ENCODE data around the gene DEPDC4.
"Not testable (repeated sequence)": the region's sequence is repeated elsewhere in the genome, so short reads cannot be mapped to it uniquely, and the experiment has no call there.

Gene DEPDC4

GRCh38 chr12:100268835-100269564 is 2.1 kb upstream of the DEPDC4 start:
- H3K9ac ChIP-seq (ENCODE audit: low read length): peak overlapping the region; percentile 30
- H3K23ac ChIP-seq (ENCODE audit: low read length): no peak overlapping the region
- H2AK5ac ChIP-seq (ENCODE audit: low read length): no peak overlapping the region
- H3K36me3 ChIP-seq (ENCODE audit: control insufficient read depth, insufficient read depth, low read length): no peaks in the 10 kb centered on the region
- H4K8ac ChIP-seq (ENCODE audit: low read depth, low read length): no peak overlapping the region
- peaks cover 36% of the 10 kb centered on the region for H3K79me2 ChIP-seq (ENCODE audit: control insufficient read depth, insufficient read depth, low read length)
- no peak overlapping the region for H4K5ac ChIP-seq (ENCODE audit: low read length)
- H2BK15ac ChIP-seq (replicated peaks; ENCODE audit: low read depth): no peak overlapping the region
- H2BK5ac ChIP-seq (ENCODE audit: low read length): no peak overlapping the region
- H3K18ac ChIP-seq (ENCODE audit: low read length): no peak overlapping the region
- H3K4me1 ChIP-seq (ENCODE audit: control insufficient read depth, low read depth, low read length): no peaks in the 10 kb centered on the region
- no peak overlapping the region for H3K4me2 ChIP-seq (ENCODE audit: low read length)
- H3K4ac ChIP-seq (ENCODE audit: low read depth, low read length): no peak overlapping the region
- H3K79me1 ChIP-seq (ENCODE audit: low read length): peaks cover 8% of the 10 kb centered on the region
- H3K27me3 ChIP-seq (ENCODE audit: insufficient read depth, low read length, poor library complexity): no peaks in the 10 kb centered on the region
- no peak overlapping the region for H3K4me3 ChIP-seq (ENCODE audit: low read length)
- H2BK120ac ChIP-seq (ENCODE audit: low read depth, low read length): no peak overlapping the region
- peak overlapping the region; percentile 39 for H3K56ac ChIP-seq (ENCODE audit: low read length)
- no peak overlapping the region for H3K27ac ChIP-seq (ENCODE audit: low read depth, low read length)
- peak; percentile 12 for DNase-seq
- WGBS (ENCODE audit: extremely low coverage, insufficient coverage, low lambda C conversion rate): no CpG with 5 or more reads among the region's 5 CpGs

GRCh38 chr12:100267603-100268281 is 863 bp upstream of the DEPDC4 start:
- H3K79me2 ChIP-seq (ENCODE audit: control insufficient read depth, insufficient read depth, low read length): peaks cover 26% of the 10 kb centered on the region
- H3K27ac ChIP-seq (ENCODE audit: low read depth, low read length): peak overlapping the region; percentile 85
- WGBS (ENCODE audit: extremely low coverage, insufficient coverage, low lambda C conversion rate): no CpG with 5 or more reads among the region's 33 CpGs
- H2BK120ac ChIP-seq (ENCODE audit: low read depth, low read length): no peak overlapping the region
- H3K4me1 ChIP-seq (ENCODE audit: control insufficient read depth, low read depth, low read length): no peaks in the 10 kb centered on the region
- H3K56ac ChIP-seq (ENCODE audit: low read length): peak overlapping the region; percentile 94
- peak; percentile 39 for DNase-seq
- no peak overlapping the region for H2BK15ac ChIP-seq (replicated peaks; ENCODE audit: low read depth)
- peaks cover 8% of the 10 kb centered on the region for H3K79me1 ChIP-seq (ENCODE audit: low read length)
- H3K4me2 ChIP-seq (ENCODE audit: low read length): peak overlapping the region; percentile 45
- H4K5ac ChIP-seq (ENCODE audit: low read length): no peak overlapping the region
- no peak overlapping the region for H4K8ac ChIP-seq (ENCODE audit: low read depth, low read length)
- H3K4me3 ChIP-seq (ENCODE audit: low read length): peak overlapping the region; percentile 91
- H3K36me3 ChIP-seq (ENCODE audit: control insufficient read depth, insufficient read depth, low read length): no peaks in the 10 kb centered on the region
- H2AK5ac ChIP-seq (ENCODE audit: low read length): no peak overlapping the region
- H3K9ac ChIP-seq (ENCODE audit: low read length): peak overlapping the region; percentile 79
- no peak overlapping the region for H2BK5ac ChIP-seq (ENCODE audit: low read length)
- H3K27me3 ChIP-seq (ENCODE audit: insufficient read depth, low read length, poor library complexity): no peaks in the 10 kb centered on the region
- H3K4ac ChIP-seq (ENCODE audit: low read depth, low read length): peak overlapping the region; percentile 70
- peak overlapping the region; percentile 19 for H3K23ac ChIP-seq (ENCODE audit: low read length)
- peak overlapping the region; percentile 92 for H3K18ac ChIP-seq (ENCODE audit: low read length)

- H3K27ac ChIP-seq (ENCODE audit: low read depth, low read length): peak overlapping the region; percentile 69
These were observed 369 bp downstream of the DEPDC4 start for GRCh38 chr12:100266585-100266834.

GRCh38 chr12:100265732-100266584 is 921 bp downstream of the DEPDC4 start:
- Histone ChIP-seq H3K56ac (ENCODE audit: low read length) (peak overlapping the region; percentile 88), H3K36me3 (ENCODE audit: control insufficient read depth, insufficient read depth, low read length) (no peaks in the 10 kb centered on the region), H3K79me1 (ENCODE audit: low read length) (peaks cover 4% of the 10 kb centered on the region), H4K8ac (ENCODE audit: low read depth, low read length) (no peak overlapping the region), H2AK5ac (ENCODE audit: low read length) (no peak overlapping the region), H3K27me3 (ENCODE audit: insufficient read depth, low read length, poor library complexity) (no peaks in the 10 kb centered on the region), H3K4ac (ENCODE audit: low read depth, low read length) (no peak overlapping the region), H3K4me1 (ENCODE audit: control insufficient read depth, low read depth, low read length) (no peaks in the 10 kb centered on the region), H3K27ac (ENCODE audit: low read depth, low read length) (no peak overlapping the region), H3K79me2 (ENCODE audit: control insufficient read depth, insufficient read depth, low read length) (peaks cover 22% of the 10 kb centered on the region), H3K4me3 (ENCODE audit: low read length) (peak overlapping the region; percentile 6), H4K5ac (ENCODE audit: low read length) (peak overlapping the region; percentile 53), H3K4me2 (ENCODE audit: low read length) (peak overlapping the region; percentile 65), H2BK15ac (replicated peaks; ENCODE audit: low read depth) (no peak overlapping the region), H2BK120ac (ENCODE audit: low read depth, low read length) (no peak overlapping the region), H2BK5ac (ENCODE audit: low read length) (no peak overlapping the region), H3K18ac (ENCODE audit: low read length) (peak overlapping the region; percentile 88), H3K23ac (ENCODE audit: low read length) (no peak overlapping the region), H3K9ac (ENCODE audit: low read length) (peak overlapping the region; percentile 60)
- DNase-seq: no peak
- WGBS (ENCODE audit: extremely low coverage, insufficient coverage, low lambda C conversion rate): 100% methylated on average over 2 of the region's 11 CpGs

More at GRCh38 chr12:100266585-100266834, 369 bp downstream of the DEPDC4 start:
- Histone ChIP-seq H3K18ac (ENCODE audit: low read length) (peak overlapping the region; percentile 88), H3K79me2 (ENCODE audit: control insufficient read depth, insufficient read depth, low read length) (peaks cover 22% of the 10 kb centered on the region), H3K23ac (ENCODE audit: low read length) (no peak overlapping the region), H3K56ac (ENCODE audit: low read length) (peak overlapping the region; percentile 88), H2BK120ac (ENCODE audit: low read depth, low read length) (no peak overlapping the region), H2BK5ac (ENCODE audit: low read length) (no peak overlapping the region), H4K8ac (ENCODE audit: low read depth, low read length) (no peak overlapping the region), H3K27me3 (ENCODE audit: insufficient read depth, low read length, poor library complexity) (no peaks in the 10 kb centered on the region), H3K4me2 (ENCODE audit: low read length) (peak overlapping the region; percentile 65), H2BK15ac (replicated peaks; ENCODE audit: low read depth) (no peak overlapping the region), H2AK5ac (ENCODE audit: low read length) (no peak overlapping the region), H3K4me1 (ENCODE audit: control insufficient read depth, low read depth, low read length) (no peaks in the 10 kb centered on the region), H4K5ac (ENCODE audit: low read length) (peak overlapping the region; percentile 53), H3K4me3 (ENCODE audit: low read length) (peak overlapping the region; percentile 64), H3K9ac (ENCODE audit: low read length) (peak overlapping the region; percentile 64), H3K4ac (ENCODE audit: low read depth, low read length) (no peak overlapping the region), H3K79me1 (ENCODE audit: low read length) (peaks cover 4% of the 10 kb centered on the region), H3K36me3 (ENCODE audit: control insufficient read depth, insufficient read depth, low read length) (no peaks in the 10 kb centered on the region)
- no CpG with 5 or more reads among the region's 6 CpGs for WGBS (ENCODE audit: extremely low coverage, insufficient coverage, low lambda C conversion rate)
- no peak for DNase-seq

GRCh38 chr12:100265107-100265506 is 1.8 kb downstream of the DEPDC4 start:
- no CpG with 5 or more reads among the region's 5 CpGs for WGBS (ENCODE audit: extremely low coverage, insufficient coverage, low lambda C conversion rate)
- DNase-seq; H3K23ac ChIP-seq (ENCODE audit: low read length): not testable (repeated sequence)

More at GRCh38 chr12:100265107-100265506, 1.8 kb downstream of the DEPDC4 start:
- H3K4me2 ChIP-seq (ENCODE audit: low read length); H4K5ac ChIP-seq (ENCODE audit: low read length); H3K56ac ChIP-seq (ENCODE audit: low read length); H2AK5ac ChIP-seq (ENCODE audit: low read length); H4K8ac ChIP-seq (ENCODE audit: low read depth, low read length); H3K18ac ChIP-seq (ENCODE audit: low read length); H2BK120ac ChIP-seq (ENCODE audit: low read depth, low read length); H2BK5ac ChIP-seq (ENCODE audit: low read length); H3K27me3 ChIP-seq (ENCODE audit: insufficient read depth, low read length, poor library complexity); H2BK15ac ChIP-seq (replicated peaks; ENCODE audit: low read depth); H3K4me3 ChIP-seq (ENCODE audit: low read length); H3K79me1 ChIP-seq (ENCODE audit: low read length); H3K4ac ChIP-seq (ENCODE audit: low read depth, low read length); H3K36me3 ChIP-seq (ENCODE audit: control insufficient read depth, insufficient read depth, low read length); H3K27ac ChIP-seq (ENCODE audit: low read depth, low read length); H3K9ac ChIP-seq (ENCODE audit: low read length); H3K4me1 ChIP-seq (ENCODE audit: control insufficient read depth, low read depth, low read length): not testable (repeated sequence)
- peaks cover 18% of the 10 kb centered on the region for H3K79me2 ChIP-seq (ENCODE audit: control insufficient read depth, insufficient read depth, low read length)
